Kidney epithelial cell (primary cell): ENCODE data around the gene OR52K1. TPM values are rescaled to one million over a fixed set of nuclear protein-coding genes. Genes with fewer than 3 reads are reported as not detected.
A peak's percentile ranks its signal among the peaks of the same experiment; 100 is the strongest.
"Not testable (repeated sequence)": the region's sequence is repeated elsewhere in the genome, so short reads cannot be mapped to it uniquely, and the experiment has no call there.

Source experiments
- DNase-seq: peaks from one replicate; pipeline ENCODE4 v3.0.0-alpha.2; 2010; ENCODE audit warnings: low read depth
- H3K27me3 ChIP-seq: 2 replicates; pipeline ENCODE4 v1.6.0; 2011; ENCODE audit warnings: low read length; ENCODE audit not compliant: control insufficient read depth, insufficient read depth
- H3K36me3 ChIP-seq: 2 replicates; pipeline ENCODE4 v1.5.1; 2011; ENCODE audit warnings: low read length; ENCODE audit not compliant: control insufficient read depth, insufficient read depth
- H3K4me3 ChIP-seq: 2 replicates; pipeline ENCODE4 v1.5.1; 2011; ENCODE audit warnings: low read depth, mild to moderate bottlenecking, control low read depth, low read length
- total RNA-seq: library from RNA; depleted of rRNA; stranded (reverse); fragments of >200 nt; gene quantifications from 2 replicates; pipeline ENCODE4 v1.2.3, GENCODE V29; 2015
- TF ChIP-seq, protein P1 (sequence below): IDR thresholded peaks from 2 replicates; pipeline ENCODE4 v1.5.1; 2011; ENCODE audit warnings: mild to moderate bottlenecking, moderate library complexity, low read length, control low read depth, inconsistent platforms; ENCODE audit not compliant: insufficient read depth, poor library complexity, severe bottlenecking

Gene OR52K1
- total RNA-seq, 1 donor from 2014 or later, result not detected

GRCh38 chr11:4527926-4528325, 45.5 kb downstream of the OR52K1 start:
- Histone ChIP-seq H3K27me3 (no peaks in the 10 kb centered on the region), H3K4me3 (no peak overlapping the region), H3K36me3 (no peaks in the 10 kb centered on the region)
- DNase-seq, result no peak
- TF ChIP-seq, protein P1, sequence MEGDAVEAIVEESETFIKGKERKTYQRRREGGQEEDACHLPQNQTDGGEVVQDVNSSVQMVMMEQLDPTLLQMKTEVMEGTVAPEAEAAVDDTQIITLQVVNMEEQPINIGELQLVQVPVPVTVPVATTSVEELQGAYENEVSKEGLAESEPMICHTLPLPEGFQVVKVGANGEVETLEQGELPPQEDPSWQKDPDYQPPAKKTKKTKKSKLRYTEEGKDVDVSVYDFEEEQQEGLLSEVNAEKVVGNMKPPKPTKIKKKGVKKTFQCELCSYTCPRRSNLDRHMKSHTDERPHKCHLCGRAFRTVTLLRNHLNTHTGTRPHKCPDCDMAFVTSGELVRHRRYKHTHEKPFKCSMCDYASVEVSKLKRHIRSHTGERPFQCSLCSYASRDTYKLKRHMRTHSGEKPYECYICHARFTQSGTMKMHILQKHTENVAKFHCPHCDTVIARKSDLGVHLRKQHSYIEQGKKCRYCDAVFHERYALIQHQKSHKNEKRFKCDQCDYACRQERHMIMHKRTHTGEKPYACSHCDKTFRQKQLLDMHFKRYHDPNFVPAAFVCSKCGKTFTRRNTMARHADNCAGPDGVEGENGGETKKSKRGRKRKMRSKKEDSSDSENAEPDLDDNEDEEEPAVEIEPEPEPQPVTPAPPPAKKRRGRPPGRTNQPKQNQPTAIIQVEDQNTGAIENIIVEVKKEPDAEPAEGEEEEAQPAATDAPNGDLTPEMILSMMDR, result no peak

GRCh38 chr11:4531686-4532085, 49.2 kb downstream of the OR52K1 start:
- H3K4me3 ChIP-seq, H3K27me3 ChIP-seq, DNase-seq, H3K36me3 ChIP-seq: not testable (repeated sequence)

DNA sequence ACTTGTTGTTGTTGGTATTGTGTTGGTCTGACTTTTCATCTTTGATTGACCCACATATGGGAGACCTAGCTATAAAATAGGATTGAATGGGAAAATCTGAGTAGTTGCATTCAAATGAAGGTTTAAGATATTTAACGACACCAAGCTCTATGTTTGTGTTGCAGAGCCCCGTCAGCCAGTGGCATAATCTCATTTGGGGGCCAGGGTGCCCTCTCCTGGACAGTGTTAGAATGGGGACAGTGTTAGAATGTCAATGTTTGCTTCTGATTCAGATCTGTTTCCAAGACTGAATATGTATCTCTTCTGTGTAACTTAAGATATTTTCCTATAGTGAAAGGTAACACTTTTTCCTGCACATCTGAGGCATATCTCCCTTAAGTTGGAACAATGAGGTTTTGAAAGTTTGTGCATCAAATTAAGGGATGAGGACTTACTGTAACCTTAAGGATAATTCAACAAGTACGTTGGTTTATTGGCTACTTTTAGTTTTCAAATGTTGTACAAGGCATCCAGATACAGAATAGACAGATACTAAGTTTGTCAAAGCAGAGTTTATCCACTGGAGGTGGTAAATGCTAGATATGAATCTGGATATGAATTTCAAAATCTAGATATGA, 57.3 kb downstream of the OR52K1 start:
- Histone ChIP-seq H3K36me3 (no peaks in the 10 kb centered on the region), H3K27me3 (no peaks in the 10 kb centered on the region), H3K4me3 (no peak overlapping the region)
- DNase-seq, result no peak
- TF ChIP-seq, protein P1, result peak; percentile 79

- no peaks in the 10 kb centered on the region for H3K36me3 ChIP-seq
- H3K27me3 ChIP-seq, result no peaks in the 10 kb centered on the region
- DNase-seq, result no peak
- TF ChIP-seq, protein P1, result no peak
- H3K4me3 ChIP-seq, result no peak overlapping the region
Measured at GRCh38 chr11:4541071-4541470, 58.6 kb downstream of the OR52K1 start.

Other genes starting within 250 kb of the OR52K1 start
- not detected in 2 replicates for gene OR52B4, start 114.3 kb upstream of the OR52K1 start, total RNA-seq
- 22.3 and 25.3 TPM in 2 replicates for gene TRIM21, start 88.9 kb upstream of the OR52K1 start, total RNA-seq
- not detected in 2 replicates for gene OR52K2, start 33.4 kb upstream of the OR52K1 start, total RNA-seq
- gene OR52M1, start 62.5 kb downstream of the OR52K1 start, total RNA-seq, result not detected in 2 replicates
- not detected in 2 replicates for gene OR52I2, start 99.1 kb downstream of the OR52K1 start, total RNA-seq
- not detected in 2 replicates for gene OR52I1, start 111.4 kb downstream of the OR52K1 start, total RNA-seq
- 21.9 and 25.3 TPM in 2 replicates for gene TRIM68, start 125.6 kb downstream of the OR52K1 start, total RNA-seq
- gene OR51D1, start 154.8 kb downstream of the OR52K1 start, total RNA-seq, result not detected in 2 replicates
- not detected in 2 replicates for gene OR51E1, start 161.3 kb downstream of the OR52K1 start, total RNA-seq
- not detected in 2 replicates for gene OR51E2, start 215.2 kb downstream of the OR52K1 start, total RNA-seq
- gene MMP26, start 222.1 kb downstream of the OR52K1 start, total RNA-seq, result not detected in 2 replicates